GM19463 (cell line): ENCODE data around the gene RNF14.
A peak's percentile ranks its signal among the peaks of the same experiment; 100 is the strongest.
"Not testable (repeated sequence)": the region's sequence is repeated elsewhere in the genome, so short reads cannot be mapped to it uniquely, and the experiment has no call there.

Source experiments
- ATAC-seq: cut with Tn5 transposase; IDR thresholded peaks from one replicate; pipeline ENCODE4 v1.9.1; 2021; ENCODE audit warnings: mild to moderate bottlenecking, moderate library complexity; ENCODE audit not compliant: unreplicated experiment

The RNF14 gene

GRCh38 chr5:141968914-141969608, at the start of gene RNF14:
TSS of gene RNF14 (plus strand) at chr5:141969105. CDS start at chr5:141973589, 4,484 bp downstream.
- peak; percentile 89 for ATAC-seq

GRCh38 chr5:141919218-141920119, 49.4 kb upstream of the RNF14 start:
- no peak for ATAC-seq

- no peak for ATAC-seq
These were observed 48.1 kb upstream of the RNF14 start for GRCh38 chr5:141920771-141921170.

- not testable (repeated sequence) for ATAC-seq
These were observed 46.0 kb upstream of the RNF14 start for GRCh38 chr5:141922827-141923447.

GRCh38 chr5:141923448-141924313, 45.2 kb upstream of the RNF14 start, which contains the start of gene DELE1:
TSS of gene DELE1 (plus strand) at chr5:141923871. CDS start at chr5:141923942, 71 bp downstream.
- ATAC-seq = peak; percentile 97

GRCh38 chr5:141926434-141926833, 42.5 kb upstream of the RNF14 start:
- no peak for ATAC-seq

- no peak for ATAC-seq
These were observed 40.9 kb upstream of the RNF14 start for GRCh38 chr5:141928051-141928450.

- no peak for ATAC-seq
These were observed 39.4 kb upstream of the RNF14 start for GRCh38 chr5:141929398-141930058.

GRCh38 chr5:141931694-141932093, 37.2 kb upstream of the RNF14 start:
- ATAC-seq = no peak

GRCh38 chr5:141933151-141933550, 35.8 kb upstream of the RNF14 start:
- no peak for ATAC-seq

- no peak for ATAC-seq
These were observed 34.6 kb upstream of the RNF14 start for GRCh38 chr5:141934099-141934844.

GRCh38 chr5:141935538-141935937, 33.4 kb upstream of the RNF14 start:
- ATAC-seq = no peak

GRCh38 chr5:141940695-141941271, 28.1 kb upstream of the RNF14 start:
- no peak for ATAC-seq

GRCh38 chr5:141941307-141941706, 27.6 kb upstream of the RNF14 start:
- no peak for ATAC-seq

GRCh38 chr5:141941779-141942178, 27.1 kb upstream of the RNF14 start:
- no peak for ATAC-seq

- no peak for ATAC-seq
These were observed 26.6 kb upstream of the RNF14 start for GRCh38 chr5:141942185-141942857.

- no peak for ATAC-seq
These were observed 24.8 kb upstream of the RNF14 start for GRCh38 chr5:141944076-141944475.

- ATAC-seq = no peak
These were observed 23.3 kb upstream of the RNF14 start for GRCh38 chr5:141945511-141946051.
